ENCODE measurements around the gene THTPA.
"Not testable (repeated sequence)": the region's sequence is repeated elsewhere in the genome, so short reads cannot be mapped to it uniquely, and the experiment has no call there.

Gene THTPA

DNA sequence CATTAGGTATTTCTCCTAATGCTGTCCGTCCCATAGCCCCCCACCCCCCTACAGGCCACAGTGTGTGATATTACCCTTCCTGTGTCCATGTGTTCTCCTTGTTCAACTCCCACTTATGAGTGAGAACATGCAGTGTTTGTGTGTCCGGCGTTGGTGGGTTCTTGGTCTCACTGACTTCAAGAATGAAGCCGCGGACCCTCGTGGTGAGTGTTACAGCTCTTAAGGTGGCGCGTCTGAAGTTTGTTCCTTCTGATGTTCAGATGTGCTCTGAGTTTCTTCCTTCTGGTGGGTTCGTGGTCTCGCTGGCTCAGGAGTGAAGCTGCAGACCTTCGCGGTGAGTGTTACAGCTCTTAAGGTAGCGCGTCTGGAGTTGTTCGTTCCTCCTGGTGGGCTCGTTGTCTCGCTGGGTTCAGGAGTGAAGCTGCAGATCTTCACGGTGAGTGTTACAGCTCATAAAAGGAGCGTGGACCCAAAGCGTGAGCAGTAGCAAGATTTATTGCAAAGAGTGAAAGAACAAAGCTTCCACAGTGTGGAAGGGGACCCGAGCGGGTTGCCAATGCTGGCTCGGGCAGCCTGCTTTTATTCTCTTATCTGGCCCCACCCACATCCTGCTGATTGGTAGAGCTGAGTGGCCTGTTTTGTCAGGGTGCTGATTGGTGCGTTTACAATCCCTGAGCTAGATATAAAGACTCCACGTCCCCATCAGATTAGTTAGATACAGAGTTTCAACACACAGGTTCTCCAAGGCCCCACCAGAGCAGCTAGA is 27.9 kb downstream of the THTPA start:
- not testable (repeated sequence) for DNase-seq (ENCODE audit: low read depth)

DNA sequence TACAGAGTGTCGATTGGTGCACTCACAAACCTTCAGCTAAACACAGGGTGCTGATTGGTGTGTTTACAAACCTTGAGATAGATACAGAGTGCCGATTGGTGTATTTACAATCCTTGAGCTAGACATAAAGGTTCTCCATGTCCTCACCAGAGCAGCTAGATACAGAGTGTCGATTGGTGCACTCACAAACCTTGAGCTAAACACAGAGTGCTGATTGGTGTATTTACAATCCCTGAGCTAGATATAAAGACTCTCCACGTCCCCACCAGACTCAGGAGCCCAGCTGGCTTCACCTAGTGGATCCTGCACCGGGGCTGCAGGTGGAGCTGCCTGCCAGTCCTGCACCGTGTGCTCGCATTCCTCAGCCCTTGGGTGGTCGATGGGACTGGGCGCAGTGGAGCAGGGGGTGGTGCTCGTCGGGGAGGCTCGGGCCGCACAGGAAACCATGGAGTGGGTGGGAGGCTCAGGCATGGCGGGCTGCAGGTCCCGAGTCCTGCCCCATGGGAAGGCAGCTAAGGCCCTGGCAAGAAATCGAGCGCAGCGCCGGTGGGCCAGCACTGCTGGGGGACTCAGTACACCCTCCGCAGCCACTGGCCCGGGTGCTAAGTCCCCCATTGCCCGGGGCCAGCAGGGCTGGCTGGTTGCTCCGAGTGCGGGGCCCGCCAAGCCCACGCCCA is 28.6 kb downstream of the THTPA start:
- not testable (repeated sequence) for DNase-seq (ENCODE audit: low read depth)

GRCh38 chr14:23588884-23589598 is 33.0 kb downstream of the THTPA start:
- peak; percentile 54 for DNase-seq (ENCODE audit: low read depth)

GRCh38 chr14:23589606-23590005 is 33.5 kb downstream of the THTPA start:
- DNase-seq (ENCODE audit: low read depth) = no peak

DNA sequence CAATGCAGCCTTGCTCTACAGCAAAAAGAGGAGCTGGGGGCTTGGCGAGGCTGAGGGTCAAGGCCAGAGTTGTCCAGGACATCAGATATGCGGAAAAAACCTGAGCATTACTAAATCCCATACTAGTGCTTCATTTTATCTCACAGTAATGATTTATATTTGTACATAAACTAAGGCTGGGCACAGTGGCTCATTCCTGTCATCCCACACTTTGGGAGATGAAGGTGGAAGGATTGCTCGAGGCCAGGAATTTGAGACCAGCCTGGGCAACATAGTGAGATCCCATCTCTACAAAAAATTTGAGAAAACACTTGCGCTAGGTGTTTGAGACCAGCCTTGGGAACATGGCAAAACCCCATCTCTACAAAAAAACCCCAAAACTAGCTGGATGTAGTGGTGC is 34.1 kb downstream of the THTPA start:
- DNase-seq (ENCODE audit: low read depth) = no peak

DNA sequence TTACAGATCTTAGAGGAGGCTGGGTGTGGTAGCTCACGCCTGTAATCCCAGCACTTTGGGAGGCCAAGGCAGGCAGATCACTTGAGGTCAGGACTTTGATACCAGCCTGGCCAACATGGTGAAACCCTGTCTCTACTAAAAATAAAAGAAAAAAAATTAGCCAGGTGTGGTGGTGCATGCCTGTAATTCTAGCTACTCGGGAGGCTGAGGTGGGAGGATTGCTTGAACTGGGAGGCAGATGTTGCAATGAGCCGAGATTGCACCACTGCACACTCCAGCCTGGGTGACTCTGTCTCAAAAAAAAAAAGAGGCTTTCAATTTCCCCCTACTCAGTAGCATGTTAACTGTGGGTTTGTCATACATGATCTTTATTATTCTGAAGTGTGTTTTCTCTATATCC is 38.1 kb downstream of the THTPA start:
- DNase-seq (ENCODE audit: low read depth) = not testable (repeated sequence)

DNA sequence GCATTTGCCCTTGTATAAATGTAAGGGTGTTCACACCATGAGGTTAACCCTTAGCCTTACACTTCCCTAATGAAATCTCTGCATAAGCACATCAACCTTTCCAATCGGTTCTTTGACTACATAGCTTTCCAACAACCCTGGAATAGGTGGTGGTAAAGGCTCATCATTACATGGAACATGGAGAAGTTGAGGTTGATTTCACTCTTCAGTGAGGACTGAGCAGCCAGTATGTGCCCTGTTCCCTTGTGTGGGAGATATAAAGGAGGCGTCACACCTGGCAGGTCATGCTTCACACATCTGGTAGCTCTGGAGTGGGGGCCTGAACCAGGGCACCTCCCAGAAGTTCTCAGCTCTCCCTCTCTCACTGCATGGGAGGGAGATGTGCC is 44.2 kb downstream of the THTPA start:
- DNase-seq (ENCODE audit: low read depth) = no peak

DNA sequence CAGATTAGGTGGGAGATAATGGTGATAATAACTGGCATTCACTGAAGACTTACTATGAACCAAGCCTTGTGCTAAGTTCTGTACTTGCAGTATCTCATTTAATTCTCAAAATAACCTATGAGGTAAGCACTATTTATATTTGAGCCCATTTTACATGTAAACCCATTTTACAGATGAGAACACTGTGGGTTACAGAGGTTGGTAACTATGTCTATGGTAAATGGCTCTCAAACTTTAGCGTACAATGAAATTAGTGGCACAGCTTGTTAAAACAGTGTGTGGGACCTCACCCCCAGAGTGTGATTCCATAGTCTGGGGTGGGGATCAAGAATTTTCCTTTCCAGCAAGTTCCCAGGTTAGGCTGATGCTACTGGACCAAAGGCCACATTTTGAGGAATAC is 44.7 kb downstream of the THTPA start:
- no peak for DNase-seq (ENCODE audit: low read depth)

GRCh38 chr14:23601424-23601823 is 45.4 kb downstream of the THTPA start:
- no peak for DNase-seq (ENCODE audit: low read depth)

DNA sequence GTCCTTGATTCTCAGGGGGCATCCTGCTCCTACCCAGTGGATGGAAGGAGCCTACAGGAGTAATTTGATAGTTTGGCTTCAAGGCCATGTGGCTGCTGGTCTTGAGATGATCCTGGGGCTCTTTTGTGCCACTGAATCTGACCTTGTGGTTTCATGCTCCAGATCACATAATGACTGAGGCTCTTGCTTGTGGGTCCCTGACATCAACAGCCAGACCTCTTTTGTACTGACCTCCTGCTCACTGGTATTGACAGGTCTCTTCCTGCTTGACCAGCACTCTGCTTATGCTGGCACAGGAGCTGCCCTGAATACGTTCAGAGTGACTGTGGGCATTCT is 45.7 kb downstream of the THTPA start:
- DNase-seq (ENCODE audit: low read depth) = no peak

- DNase-seq (ENCODE audit: low read depth) = no peak
These were observed 46.4 kb downstream of the THTPA start for GRCh38 chr14:23602181-23603095.

- DNase-seq (ENCODE audit: low read depth) = no peak
These were observed 47.0 kb downstream of the THTPA start for GRCh38 chr14:23603103-23603502.

DNA sequence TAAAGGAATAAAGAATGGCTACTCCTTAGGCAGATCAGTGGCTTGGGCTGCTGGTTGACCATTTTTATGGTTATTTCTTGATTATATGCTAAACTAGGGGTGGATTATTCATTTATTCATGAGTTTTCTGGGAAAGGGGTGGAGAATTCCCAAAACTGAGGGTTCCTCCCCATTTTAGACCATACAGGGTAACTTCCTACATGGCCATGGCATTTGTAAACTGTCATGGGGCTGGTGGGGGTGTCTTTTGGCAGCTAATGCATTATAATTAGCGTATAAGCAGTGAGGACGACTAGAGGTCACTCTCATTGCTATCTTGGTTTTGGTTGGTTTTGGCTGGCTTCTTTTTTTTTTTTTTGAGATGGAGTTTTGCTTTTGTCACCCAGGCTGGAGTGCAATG is 48.1 kb downstream of the THTPA start:
- DNase-seq (ENCODE audit: low read depth) = no peak

DNA sequence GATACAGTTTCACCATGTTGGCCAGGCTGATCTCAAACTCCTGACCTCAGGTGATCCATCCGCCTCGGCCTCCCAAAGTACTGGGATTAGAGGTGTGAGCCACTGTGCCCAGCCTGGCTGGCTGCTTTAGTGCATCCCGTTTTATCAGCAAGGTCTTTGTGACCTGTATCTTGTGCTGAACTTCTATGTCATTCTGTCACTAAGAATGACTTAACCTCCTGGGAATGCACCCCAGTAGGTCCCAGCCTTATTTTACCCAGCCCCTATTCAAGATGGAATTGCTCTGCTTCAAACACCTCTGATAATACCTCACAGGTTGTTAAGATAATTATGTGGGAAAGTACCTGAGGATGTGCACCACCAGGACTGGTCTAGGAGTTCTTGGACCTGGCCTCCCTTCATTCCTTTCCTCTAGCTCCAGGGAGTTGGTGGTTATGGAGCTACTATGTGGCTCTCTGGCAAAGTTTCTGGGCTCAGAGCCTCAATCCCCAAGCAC is 48.7 kb downstream of the THTPA start:
- DNase-seq (ENCODE audit: low read depth) = no peak

GRCh38 chr14:23605931-23606585 is 50.0 kb downstream of the THTPA start:
- DNase-seq (ENCODE audit: low read depth) = peak; percentile 31

- DNase-seq (ENCODE audit: low read depth) = no peak
These were observed 52.4 kb downstream of the THTPA start for GRCh38 chr14:23608454-23608853.

DNA sequence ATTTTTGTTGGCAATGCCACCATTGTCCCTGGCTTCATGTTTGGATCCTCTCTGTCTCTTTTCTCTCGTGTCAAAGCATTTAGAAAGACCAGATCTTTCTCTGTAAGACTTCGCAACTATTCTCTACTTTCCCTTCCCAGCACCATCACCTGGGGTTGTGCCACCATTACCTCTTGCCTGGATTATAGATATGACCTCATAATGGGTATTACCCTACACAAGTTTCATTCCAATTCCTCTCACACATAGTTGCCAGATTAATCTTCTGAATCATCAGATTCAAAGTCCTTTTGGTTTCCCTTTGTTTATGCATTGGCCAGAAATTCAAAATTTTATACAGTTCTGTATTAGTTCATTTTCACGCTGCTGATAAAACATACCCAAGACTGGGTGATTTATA is 52.9 kb downstream of the THTPA start:
- no peak for DNase-seq (ENCODE audit: low read depth)

DNA sequence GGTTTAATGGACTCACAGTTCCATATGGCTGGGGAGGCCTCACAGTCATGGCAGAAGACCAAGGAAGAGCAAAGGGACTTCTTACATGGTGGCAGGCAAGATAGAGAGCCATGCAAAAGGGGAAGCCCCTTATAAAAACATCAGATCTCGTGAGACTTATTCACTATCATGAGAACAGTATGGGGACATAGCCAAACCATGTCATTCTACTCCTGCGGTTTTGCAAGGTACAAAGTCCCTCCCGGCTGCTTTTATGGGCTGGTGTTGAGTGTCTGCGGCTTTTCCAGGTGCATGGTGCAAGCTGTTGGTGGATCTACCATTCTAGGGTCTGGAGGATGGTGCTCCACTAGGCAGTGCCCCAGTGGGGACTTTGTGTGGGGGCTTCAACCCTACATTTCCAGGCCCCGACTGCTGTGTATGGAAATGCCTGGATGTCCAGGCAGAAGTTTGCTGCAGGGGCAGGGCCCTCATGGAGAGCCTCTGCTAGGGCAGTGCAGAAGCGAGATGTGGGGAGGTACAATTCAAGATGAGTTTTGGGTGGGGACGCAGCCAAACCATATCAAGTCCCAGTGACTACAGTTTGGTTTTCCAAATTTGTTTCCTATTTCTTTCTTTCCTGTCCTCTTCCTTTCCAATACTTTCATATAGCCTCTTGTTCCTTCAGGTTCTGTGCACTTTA is 53.5 kb downstream of the THTPA start:
- not testable (repeated sequence) for DNase-seq (ENCODE audit: low read depth)

Data from stromal cell of bone marrow (primary cell).